ENCODE results near the gene AGBL1.

The AGBL1 gene

DNA sequence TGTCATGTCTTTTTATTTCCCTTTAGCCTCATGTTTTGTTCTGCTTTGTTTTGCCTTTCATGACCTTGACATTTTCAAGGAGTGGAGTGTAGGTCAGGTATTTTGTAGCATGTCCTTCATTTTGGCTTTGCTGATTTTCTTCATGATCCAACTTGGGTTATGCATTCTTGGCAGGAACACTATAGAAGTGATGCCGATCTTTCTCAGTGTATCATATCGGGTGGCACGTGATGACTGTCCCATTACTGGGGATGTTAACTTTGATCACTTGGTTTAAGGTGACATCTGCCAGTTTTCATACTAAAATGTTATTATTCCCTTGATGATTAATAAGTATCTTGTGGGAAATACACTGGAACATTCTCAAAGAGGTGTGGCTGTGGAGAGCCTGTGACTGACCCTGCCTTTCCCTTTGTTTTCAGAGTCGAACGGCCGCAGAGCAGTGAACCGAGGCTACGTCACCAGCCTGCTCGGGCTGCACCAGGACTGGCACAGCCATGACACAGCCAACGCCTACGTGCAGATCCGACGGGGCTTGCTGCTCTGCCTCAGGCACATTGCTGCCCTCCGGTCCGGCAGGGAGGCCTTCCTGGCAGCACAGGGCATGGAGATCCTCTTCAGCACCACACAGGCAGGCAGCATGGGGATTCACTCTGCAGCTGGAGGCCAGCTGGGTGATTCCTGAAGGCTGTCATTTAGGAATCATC lies 167.7 kb downstream of the AGBL1 start:
- DNase-seq = no peak

DNA sequence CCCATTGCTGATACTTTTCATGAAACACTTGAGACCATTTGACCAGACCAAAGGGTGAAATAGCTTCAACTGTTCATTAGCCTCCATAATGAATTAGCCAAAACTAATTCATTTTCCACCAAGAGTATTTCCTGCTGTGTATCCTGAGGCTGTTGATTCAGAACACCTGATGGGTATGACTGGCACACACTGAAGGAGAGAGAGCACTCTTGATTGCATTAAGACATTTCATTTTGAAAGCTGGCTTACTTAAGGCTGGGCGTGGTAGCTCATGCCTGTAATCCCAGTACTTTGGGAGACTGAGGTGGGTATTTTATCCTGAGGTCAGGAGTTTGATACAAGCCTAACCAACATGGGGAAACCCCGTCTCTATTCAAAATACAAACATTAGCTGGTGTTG lies 175.6 kb downstream of the AGBL1 start:
- DNase-seq = no peak

GRCh38 chr15:86256628-86257027 lies 177.0 kb downstream of the AGBL1 start:
- DNase-seq = no peak

- DNase-seq = no peak
Observed at GRCh38 chr15:86259589-86259988, 179.9 kb downstream of the AGBL1 start.

GRCh38 chr15:86263230-86263629 lies 183.6 kb downstream of the AGBL1 start:
- no peak for DNase-seq

DNA sequence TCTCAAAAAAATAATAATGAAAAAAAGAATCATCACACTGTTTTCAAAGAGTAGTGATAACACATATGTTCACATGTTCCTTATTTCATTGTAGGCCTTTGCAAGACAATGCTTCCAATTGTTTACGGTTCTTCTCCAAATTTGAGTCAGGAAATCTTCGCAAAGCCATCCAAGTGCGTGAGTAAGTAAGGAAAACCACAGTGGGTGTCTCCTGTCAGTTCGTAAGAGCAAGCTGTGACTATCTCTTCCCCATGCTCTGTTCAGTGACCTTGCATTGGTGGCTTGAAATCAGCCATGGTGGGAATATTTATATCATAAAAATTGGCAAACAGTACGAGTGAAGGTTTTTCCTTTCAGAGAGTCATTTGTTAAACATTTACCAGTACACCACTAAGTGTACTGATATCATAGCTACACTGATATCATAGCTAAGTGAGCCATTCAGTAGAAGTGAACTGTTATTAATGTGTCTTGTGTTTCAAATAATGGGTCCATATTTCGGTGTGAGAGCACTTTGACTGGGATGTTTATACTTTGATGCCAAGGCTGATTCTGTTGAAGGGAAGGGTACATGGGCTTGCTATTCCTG lies 187.3 kb downstream of the AGBL1 start:
- no peak for DNase-seq

GRCh38 chr15:86267892-86268291 lies 188.2 kb downstream of the AGBL1 start:
- no peak for DNase-seq

DNA sequence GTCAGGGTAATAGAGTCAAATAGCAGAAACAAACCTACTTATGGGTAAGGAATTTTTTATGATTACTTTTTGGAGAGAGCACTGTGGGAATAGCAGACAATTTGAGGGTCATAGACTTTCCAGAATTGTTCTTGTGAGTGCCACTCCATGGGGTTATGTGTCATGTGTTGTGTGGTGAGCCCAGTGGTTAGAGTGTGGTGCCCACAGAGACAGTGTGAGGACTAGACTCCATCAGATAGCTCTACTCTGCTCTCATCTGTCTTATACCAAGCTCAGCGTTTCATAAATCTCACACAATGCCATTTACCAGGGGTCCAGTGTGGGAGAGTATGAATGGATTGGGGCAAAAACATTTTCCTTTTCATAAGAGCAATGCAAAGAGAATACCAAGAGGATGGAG lies 188.9 kb downstream of the AGBL1 start:
- no peak for DNase-seq

GRCh38 chr15:86273309-86273708 lies 193.6 kb downstream of the AGBL1 start:
- DNase-seq = no peak

DNA sequence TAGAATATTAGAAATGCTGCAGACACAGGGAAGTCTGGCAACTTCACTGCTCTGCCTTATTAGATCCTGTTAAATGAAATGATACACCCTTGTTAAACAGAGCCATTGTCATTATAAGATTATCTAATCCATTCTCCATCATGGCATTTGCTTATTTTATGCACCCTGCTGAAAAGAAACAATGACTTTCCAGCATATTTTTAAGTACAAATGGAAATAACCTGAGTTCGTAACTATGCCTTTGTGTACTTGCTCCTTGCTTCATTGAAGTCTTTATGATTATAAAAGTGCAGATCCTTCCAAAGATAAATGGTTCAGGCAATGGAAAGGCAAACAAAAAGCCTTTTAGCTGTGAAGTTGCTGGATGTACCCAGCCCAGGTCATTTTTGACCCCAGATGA lies 195.7 kb downstream of the AGBL1 start:
- DNase-seq = no peak

DNA sequence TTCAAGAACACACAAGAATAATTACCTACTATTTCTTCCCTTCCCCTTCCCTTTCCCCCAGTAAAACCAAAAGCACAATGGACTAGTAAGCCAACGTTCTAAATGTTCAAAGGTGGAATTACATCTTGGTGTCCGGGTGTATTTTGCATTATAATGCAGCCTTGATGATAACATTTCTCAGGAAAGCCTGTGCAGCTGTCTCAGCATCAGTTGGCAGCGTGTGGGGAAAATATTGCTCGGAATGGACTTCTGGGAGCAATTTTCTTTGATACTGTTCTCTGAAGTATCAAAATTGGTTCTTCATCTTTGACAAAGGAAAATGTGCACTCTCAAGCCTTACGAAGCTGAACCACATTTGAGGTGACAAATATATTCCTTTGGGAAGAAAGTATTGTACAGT lies 198.9 kb downstream of the AGBL1 start:
- no peak for DNase-seq

- no peak for DNase-seq
Observed at GRCh38 chr15:86284635-86285034, 205.0 kb downstream of the AGBL1 start.

- DNase-seq = no peak
Observed at GRCh38 chr15:86295511-86295910, 215.8 kb downstream of the AGBL1 start.

- no peak for DNase-seq
Observed at GRCh38 chr15:86296769-86297168, 217.1 kb downstream of the AGBL1 start.

GRCh38 chr15:86300390-86301125 lies 220.9 kb downstream of the AGBL1 start:
- DNase-seq = no peak

DNA sequence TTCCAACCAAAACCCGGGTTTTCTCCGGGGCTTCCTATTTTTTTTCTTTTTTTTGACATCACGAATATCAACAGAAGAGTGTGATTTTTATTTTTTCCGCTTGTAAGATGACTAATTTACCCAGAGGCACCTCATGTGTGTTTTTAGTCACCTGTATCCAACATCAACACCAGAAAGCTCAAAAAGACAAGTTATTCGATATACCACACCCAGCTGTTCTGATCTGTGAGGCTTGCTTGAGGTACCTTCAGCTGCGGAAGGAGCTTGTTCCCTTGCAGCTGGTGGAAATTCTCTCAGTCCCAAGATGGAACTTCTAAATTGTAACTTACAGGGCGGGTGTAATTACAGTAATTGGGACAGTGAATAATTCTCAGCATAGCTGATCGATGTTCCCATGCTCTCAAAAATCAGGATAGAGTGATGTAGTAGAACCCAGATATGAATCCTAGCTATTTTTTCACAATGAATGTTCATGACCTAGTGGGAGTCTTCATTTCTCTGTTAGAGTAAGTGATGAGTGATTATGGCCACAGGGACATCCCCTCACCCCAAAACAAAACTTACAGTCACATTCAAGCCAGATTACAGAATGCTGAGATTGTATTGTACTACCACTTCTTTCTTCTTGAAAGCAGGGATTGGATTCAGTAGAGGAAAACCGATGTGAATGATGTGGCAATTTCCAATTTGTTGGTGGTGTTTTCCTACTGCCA lies 232.1 kb downstream of the AGBL1 start:
- no peak for DNase-seq

- DNase-seq = no peak
Observed at GRCh38 chr15:86312486-86312885, 232.8 kb downstream of the AGBL1 start.

- no peak for DNase-seq
Observed at GRCh38 chr15:86316216-86316615, 236.5 kb downstream of the AGBL1 start.

DNA sequence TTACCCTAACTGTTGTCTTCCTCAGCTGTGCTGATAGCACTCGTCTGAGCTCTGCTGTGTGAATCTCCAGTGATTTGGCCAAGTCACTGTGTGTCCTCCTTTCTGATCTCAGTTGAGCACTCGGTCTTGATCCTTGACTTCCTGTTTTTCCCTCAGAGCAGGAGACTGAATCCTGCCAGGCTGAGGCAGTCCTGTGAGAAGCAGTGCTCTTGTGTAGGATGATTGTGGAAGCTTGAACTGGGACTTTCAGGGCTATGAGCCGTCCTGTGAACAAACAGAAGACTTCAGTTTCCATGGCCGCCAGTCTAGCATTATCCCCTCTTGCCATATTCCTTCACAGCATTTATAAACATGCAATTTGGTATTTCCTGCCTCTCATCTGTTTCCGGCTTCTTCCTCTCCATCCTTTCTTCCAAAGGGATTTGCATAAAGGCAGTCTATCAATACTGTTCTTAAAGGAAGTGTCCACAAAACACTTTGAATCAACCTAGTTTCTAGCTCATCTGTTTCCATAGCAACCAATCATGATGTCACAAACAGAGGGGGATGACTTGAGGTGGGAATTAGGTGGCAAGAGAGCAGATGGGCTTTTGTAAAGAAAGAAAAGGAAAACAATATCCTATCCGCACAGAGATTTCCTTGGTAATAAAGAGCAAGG lies 237.2 kb downstream of the AGBL1 start:
- no peak for DNase-seq

DNA sequence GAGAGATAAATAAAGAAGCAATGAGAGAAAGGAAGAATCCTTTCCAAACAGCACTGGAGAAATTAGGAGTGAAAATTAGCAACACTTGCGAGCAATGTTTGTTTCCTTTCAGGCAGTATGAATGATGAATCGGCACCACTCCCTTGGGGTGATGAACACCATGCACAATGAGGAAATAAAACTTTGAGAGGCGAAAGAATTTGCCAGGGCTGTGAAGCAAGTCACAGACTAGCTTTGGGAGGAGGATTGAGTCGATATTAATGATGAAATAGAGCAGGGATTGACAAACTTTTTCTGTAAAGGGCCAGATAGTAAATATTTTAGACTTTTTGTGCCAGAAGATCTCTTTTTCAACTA lies 237.7 kb downstream of the AGBL1 start:
- no peak for DNase-seq

DNA sequence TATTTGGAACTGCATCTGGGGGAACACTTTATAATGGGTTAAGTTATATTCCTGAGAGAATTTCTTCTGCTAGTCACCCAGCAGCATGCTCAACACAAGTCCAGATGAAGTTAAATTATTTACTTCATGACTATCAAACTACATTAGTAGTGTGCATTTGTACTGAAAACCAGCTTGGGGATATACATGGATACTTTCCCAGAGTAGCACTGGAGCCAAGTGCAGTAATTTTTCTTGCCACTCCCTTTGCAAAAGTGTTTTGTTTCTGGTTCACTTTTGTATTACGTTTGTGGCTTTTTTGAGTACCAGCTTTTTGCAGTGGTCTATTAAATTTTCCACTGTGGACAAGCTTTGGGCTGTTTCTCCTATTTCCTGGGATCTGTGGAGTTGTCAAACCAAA lies 243.0 kb downstream of the AGBL1 start:
- no peak for DNase-seq

GRCh38 chr15:86327230-86327865 lies 247.7 kb downstream of the AGBL1 start:
- no peak for DNase-seq

DNA sequence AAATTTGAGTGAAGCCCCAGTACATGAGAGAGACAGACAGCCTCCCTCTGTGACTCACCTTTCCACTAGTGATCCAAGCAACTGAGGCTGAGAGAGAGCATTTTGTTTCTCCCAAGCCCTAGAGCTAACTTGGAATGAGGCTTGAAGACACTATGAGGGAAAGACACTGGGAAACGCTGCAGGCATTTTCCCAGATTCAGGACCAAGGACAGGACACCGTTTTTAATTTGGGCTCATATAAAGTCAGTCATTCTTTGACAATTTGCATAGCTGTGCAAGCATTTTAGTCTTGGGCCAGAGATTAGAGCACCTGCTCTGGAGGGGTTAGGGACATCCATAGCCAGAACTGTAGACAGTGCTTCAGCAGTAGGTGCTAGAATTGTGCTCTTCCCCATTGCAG lies 249.0 kb downstream of the AGBL1 start:
- no peak for DNase-seq
